Measurements from ENCODE around the gene RPL19.

Gene RPL19

GRCh38 chr17:39171933-39172332, 28.1 kb upstream of the RPL19 start:
- DNase-seq (ENCODE audit: extremely low read depth in 1 of 2, low read depth in 1 of 2), result no peak

DNA sequence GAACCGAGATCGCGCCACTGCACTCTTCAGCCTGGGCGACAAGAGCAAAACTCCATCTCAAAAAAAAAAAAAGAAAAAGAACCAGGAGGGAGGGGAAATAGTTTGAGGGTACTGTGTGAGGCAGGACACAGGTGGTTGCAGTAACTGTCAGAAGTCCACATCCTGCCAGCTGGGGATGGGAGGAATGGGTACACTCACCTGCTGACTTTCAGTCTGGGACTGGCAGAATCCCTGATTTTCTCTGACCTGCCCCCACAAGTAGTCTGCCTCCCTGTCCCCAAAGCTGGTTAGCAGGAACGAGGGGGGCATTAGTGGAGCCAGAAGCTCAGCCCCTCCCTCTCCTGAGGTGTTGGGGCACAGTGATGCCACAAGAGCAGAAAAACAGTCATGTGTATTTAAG, 27.0 kb upstream of the RPL19 start:
- no peak for DNase-seq (ENCODE audit: extremely low read depth in 1 of 2, low read depth in 1 of 2)

DNA sequence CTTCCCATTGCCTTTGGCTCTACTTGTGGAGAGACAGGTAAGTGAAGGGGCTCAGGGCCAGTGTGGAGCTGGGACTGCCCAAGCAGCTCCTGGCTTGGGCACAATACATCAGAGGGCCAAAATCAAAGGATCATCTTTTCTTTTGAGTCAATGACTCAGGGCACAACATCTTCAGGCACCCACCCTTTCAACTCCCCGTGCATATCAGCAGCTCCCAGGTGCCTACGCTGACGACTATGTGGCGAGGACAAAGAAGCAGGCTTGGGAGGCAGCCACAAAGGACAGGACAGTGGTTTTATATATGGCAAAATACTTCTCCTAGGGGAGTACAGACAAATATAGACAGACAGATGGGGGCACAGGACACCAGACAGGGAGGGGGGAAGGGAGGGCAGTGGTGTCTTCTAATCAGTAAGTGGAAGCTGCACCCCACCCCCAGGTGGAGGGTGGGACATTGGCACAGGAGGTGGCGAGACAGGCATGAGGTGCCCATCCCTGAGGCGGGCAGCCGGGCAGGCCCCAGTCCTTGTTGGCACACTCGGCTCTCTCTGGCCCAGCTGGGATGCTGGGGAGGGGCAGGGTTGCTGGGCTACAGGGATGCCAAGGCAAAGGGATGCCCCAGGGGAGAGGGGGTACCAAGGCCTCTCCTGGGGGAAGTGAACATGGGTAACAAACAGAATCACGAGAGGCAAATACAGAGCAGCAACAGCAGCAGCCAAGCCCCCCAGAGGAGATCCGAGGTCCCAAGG, 26.4 kb upstream of the RPL19 start:
- DNase-seq (ENCODE audit: extremely low read depth in 1 of 2, low read depth in 1 of 2), result no peak

GRCh38 chr17:39174920-39175694, 25.0 kb upstream of the RPL19 start:
- peak; percentile 58 to 74 for DNase-seq (ENCODE audit: extremely low read depth in 1 of 2, low read depth in 1 of 2)

- DNase-seq (ENCODE audit: extremely low read depth in 1 of 2, low read depth in 1 of 2), result no peak
Measured at GRCh38 chr17:39175695-39176093, 24.4 kb upstream of the RPL19 start.

- no peak for DNase-seq (ENCODE audit: extremely low read depth in 1 of 2, low read depth in 1 of 2)
Measured at GRCh38 chr17:39177256-39177655, 22.8 kb upstream of the RPL19 start.

GRCh38 chr17:39178536-39178935, 21.5 kb upstream of the RPL19 start:
- no peak for DNase-seq (ENCODE audit: extremely low read depth in 1 of 2, low read depth in 1 of 2)

GRCh38 chr17:39181303-39181702, 18.8 kb upstream of the RPL19 start:
- DNase-seq (ENCODE audit: extremely low read depth in 1 of 2, low read depth in 1 of 2), result no peak

DNA sequence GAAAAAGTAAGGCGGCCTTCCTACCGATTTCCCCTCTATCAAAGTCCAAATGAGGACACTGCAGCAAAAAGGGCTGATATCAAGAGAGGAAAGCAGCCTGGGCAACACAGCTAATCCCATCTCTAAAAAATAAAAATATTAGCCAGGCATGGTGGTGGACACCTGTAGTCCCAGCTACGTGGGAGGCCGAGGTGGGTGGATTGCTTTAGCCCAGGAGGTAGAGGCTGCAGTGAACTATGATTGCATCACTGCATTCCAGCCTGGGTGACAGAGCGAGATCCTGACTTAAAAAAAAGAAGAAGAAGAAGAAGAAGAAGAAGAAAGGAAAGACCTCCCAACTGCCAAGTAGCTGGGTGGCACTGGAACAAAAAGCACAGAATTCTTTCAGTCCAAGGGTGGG, 17.0 kb upstream of the RPL19 start:
- no peak for DNase-seq (ENCODE audit: extremely low read depth in 1 of 2, low read depth in 1 of 2)

- no peak for DNase-seq (ENCODE audit: extremely low read depth in 1 of 2, low read depth in 1 of 2)
Measured at GRCh38 chr17:39183720-39184119, 16.4 kb upstream of the RPL19 start.

DNA sequence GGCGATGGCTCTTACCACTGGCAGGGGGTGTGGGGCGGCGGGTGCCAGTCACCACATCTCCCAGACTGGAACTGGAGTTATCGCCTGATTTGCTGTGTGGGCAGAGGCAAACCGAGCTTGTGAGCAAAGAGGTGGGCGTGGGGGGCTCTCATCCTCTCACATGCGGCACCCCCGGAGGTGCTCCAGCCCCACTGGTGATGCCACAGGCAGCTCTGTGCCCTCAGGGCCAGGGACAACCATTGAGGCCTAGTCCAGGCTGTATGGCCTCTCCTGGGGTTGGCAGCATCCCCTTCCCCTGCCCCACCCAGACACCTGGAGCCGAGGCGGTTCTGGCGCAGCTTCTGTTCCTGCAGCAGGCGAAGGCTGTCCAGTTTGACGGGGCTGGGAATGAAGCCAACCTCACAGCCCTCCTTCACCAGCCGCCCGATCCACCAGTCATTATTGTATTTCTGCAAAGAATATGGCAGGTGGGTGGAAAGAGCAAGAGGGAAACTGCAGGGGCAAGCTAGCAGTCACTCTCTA, 13.5 kb upstream of the RPL19 start:
- DNase-seq (ENCODE audit: extremely low read depth in 1 of 2, low read depth in 1 of 2), result no peak

DNA sequence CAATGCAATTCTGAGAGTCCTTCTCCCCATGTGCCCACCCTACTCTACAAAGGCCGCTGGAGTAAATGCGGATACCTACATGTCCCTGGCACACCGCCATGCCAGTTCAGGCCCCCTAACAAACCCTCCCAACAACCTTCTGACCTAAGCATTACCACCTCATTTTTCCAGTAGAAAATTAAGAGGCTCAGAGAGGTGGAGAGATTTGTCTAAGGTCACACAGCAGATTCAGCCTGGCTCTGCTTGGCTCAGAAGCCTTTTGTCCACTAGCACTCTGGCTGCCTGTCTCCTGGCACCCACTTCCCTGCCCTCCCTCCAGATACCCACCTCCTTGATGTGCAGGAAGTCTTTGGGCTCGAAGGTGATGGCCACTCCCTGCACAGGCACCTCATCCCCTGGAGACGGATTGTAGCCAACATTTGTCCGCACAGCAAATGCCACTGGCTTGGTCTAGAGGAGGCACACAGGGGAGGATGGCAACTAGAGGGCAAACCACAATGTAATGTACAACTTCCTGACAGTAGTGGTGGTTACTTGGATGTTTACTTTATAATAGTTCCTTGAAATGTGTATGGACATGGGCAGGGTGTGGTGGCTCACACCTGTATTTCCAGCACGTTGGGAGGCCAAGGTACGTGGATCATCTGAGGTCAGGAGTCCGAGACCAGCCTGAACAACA, 12.8 kb upstream of the RPL19 start:
- DNase-seq (ENCODE audit: extremely low read depth in 1 of 2, low read depth in 1 of 2), result no peak

DNA sequence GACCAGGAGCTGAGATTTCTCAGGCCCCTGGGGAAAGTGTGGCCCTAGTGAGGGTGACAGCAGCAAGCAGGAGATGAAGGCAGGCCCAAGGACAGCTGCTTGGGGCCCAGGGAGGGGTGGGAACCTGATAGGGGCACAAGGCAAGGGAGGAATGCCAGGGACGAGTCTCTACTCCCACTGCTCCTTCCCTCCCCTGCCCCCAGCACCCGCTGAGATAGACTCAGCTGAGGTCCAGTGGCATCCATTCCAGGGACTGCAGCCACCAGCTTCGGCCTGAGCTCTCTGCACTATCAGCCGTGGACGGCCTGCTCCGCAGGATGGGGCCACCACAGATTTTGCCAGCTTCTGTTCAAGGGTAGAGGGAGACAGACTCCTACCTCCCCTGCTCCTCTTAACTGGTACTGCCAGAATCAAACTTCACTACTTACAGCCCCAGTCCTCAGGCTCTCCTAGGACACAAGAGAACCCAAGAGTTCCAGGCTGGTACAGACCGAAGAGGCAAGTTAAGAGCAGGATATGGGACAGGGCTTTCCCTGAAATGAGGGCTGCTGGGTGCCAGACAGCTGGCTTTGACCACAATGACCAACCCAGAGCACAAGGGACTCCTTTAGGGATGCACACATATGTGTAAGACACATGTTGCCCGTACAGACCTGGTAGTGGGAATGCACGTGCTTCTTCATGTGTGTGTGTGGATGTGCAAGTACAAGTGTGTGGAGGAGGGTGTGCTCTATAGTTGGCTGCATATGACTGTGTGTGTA, 8.2 kb upstream of the RPL19 start:
- no peak for DNase-seq (ENCODE audit: extremely low read depth in 1 of 2, low read depth in 1 of 2)

DNA sequence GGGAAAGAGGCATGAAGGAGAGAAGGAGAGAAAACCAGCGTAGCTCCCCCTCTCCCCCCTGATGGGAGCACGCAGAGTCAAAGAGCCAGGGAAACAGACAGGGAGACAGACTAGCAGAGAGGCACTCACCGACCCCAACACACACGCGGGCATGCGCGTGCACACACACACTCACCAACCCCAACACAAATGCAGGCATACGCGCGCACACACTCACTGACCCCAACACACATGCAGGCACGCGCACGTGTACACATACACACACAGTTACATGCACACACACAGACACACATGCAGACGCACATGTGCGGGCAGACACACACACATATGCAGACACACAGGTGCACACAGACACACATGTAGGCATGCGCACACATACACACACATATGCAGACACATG, 7.2 kb upstream of the RPL19 start:
- no peak for DNase-seq (ENCODE audit: extremely low read depth in 1 of 2, low read depth in 1 of 2)

DNA sequence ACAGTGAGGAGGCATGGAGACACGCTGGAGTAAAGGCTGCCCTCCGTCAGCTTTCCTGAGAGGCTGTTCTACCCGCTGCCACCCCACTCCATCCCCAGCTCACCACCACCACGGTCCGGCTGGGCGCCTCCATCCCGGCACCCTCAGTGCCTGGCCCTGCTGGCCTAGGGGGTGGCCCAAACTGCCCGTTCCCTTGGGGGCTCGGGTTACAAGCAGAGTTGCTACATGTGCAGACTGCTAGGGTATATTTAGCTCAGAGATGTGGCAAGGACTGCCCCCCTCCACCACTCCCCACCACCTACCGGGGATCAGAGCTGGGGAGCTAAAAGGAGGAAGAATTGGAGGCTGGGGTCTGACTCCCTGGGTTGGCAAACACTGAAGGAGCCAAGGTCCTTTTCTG, 6.7 kb upstream of the RPL19 start:
- DNase-seq (ENCODE audit: extremely low read depth in 1 of 2, low read depth in 1 of 2), result no peak

GRCh38 chr17:39194089-39194984, 5.7 kb upstream of the RPL19 start:
- no peak for DNase-seq (ENCODE audit: extremely low read depth in 1 of 2, low read depth in 1 of 2)

- DNase-seq (ENCODE audit: extremely low read depth in 1 of 2, low read depth in 1 of 2), result no peak
Measured at GRCh38 chr17:39194985-39195524, 5.0 kb upstream of the RPL19 start.

GRCh38 chr17:39195568-39196160, 4.4 kb upstream of the RPL19 start:
- DNase-seq (ENCODE audit: extremely low read depth in 1 of 2, low read depth in 1 of 2), result no peak

DNA sequence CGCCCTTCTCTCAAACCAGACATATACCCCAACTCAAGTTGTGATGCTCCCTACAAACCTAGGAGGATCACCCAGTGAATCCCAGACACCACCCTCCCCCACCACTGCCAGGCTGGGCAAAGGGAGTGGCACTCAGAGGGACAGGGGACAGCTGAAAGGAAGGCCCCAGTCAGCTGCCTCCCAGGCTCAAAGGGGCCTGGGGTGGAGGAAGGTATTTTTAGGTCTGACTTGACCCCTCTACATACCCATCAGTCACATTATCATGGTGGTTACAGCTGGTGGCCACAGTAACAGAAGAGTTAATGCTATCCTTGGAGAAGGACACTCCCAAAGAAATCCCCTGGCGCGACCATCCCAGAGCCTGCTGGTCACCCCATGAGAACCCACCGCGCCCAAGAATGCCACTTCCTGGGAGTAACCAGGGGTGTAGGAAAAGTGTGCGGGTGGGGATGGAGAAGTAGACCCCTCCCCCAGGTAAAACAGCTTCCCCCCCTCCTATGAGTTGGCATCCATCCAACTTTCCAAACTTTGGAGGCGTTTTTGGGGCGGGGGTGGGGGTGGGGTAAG, 3.8 kb upstream of the RPL19 start:
- DNase-seq (ENCODE audit: extremely low read depth in 1 of 2, low read depth in 1 of 2), result no peak

Measured in activated CD8-positive, alpha-beta memory T cell treated with anti-CD3 and anti-CD28 coated beads for 1 hour (primary cell).